Measurements from ENCODE around the gene RIMS3. TPM values are rescaled to one million over a fixed set of nuclear protein-coding genes. Genes with fewer than 3 reads are reported as not detected.

RIMS3 gene
- total RNA-seq, 1 experiment from 2014 or later: 9.0 TPM

GRCh38 chr1:40679165-40679953 is 13.9 kb upstream of the RIMS3 start:
- Histone ChIP-seq H4K20me1 (ENCODE audit: insufficient read depth) (no peaks in the 10 kb centered on the region), H3K79me2 (ENCODE audit: insufficient read depth, low read length) (no peaks in the 10 kb centered on the region), H3K9me3 (ENCODE audit: control insufficient read depth in 1 of 2, insufficient read depth in 1 of 2, low read depth in 1 of 2, low read length in 2 of 2) (no peaks in the 10 kb centered on the region), H3K36me3 (ENCODE audit: control insufficient read depth in 1 of 2, insufficient read depth in 2 of 2, low read length in 2 of 2) (no peaks in the 10 kb centered on the region), H3K4me2 (ENCODE audit: low read length) (no peak overlapping the region), H3K9ac (ENCODE audit: low read length) (no peak overlapping the region), H2AFZ (ENCODE audit: low read depth, low read length, poor library complexity, severe bottlenecking) (no peak overlapping the region), H3K27me3 (ENCODE audit: insufficient read depth, low read length) (no peaks in the 10 kb centered on the region), H3K27ac (ENCODE audit: low read depth, low read length) (no peak overlapping the region), H3K9me2 (ENCODE audit: insufficient read depth) (no peaks in the 10 kb centered on the region; the same call in 1 of the 2 replicates), H3K4me1 (ENCODE audit: control insufficient read depth in 1 of 2, insufficient read depth in 2 of 2, low read length in 2 of 2) (no peaks in the 10 kb centered on the region), H3K4me3 (replicated peaks in 1 of 2; ENCODE audit: low read depth in 1 of 2, low read length in 2 of 2) (no peak overlapping the region)
- DNase-seq (ENCODE audit: low read depth, low spot score): no peak
- peak; percentile 32; the same call in 1 of the 2 replicates for ATAC-seq
- intact Hi-C loops (cut with micrococcal nuclease): no loop called here
- POLR2A ChIA-PET: interaction anchor here (1.3 kb wide), 1 partner anchor 10 kb away, joined by 3 read pairs; no protein-coding TSS in a partner anchor
- TF ChIP-seq EZH2phosphoT487 (IDR thresholded peaks at IDR 0.05; ENCODE audit: borderline replicate concordance) (no peak), REST (IDR thresholded peaks at IDR 0.05; ENCODE audit: low read depth) (no peak), SIN3A (IDR thresholded peaks at IDR 0.05; ENCODE audit: low read depth) (no peak), EGR1 (IDR thresholded peaks at IDR 0.05; ENCODE audit: low read depth) (no peak), JUND (IDR thresholded peaks at IDR 0.05) (no peak), ZBTB33 (IDR thresholded peaks at IDR 0.05; ENCODE audit: extremely low read depth, insufficient replicate concordance, low read length) (no peak), ZNF274 (IDR thresholded peaks at IDR 0.05; ENCODE audit: low read depth, low read length) (no peak), MAX (IDR thresholded peaks at IDR 0.05) (no peak), EZH2 (IDR thresholded peaks at IDR 0.05) (no peak), POLR2A (IDR thresholded peaks at IDR 0.05; ENCODE audit: borderline replicate concordance, extremely low read depth, insufficient read depth, insufficient read length) (no peak), YY1 (IDR thresholded peaks at IDR 0.05; ENCODE audit: extremely low read depth, insufficient replicate concordance, low read depth, low read length) (no peak), CEBPB (IDR thresholded peaks at IDR 0.05; ENCODE audit: low read depth) (no peak), RAD21 (IDR thresholded peaks at IDR 0.05; ENCODE audit: low read depth) (no peak), SP1 (IDR thresholded peaks at IDR 0.05; ENCODE audit: low read depth) (no peak), ELF1 (IDR thresholded peaks at IDR 0.05; ENCODE audit: borderline replicate concordance, low read depth) (no peak)
- CTCF ChIA-PET: interaction anchor here (3.8 kb wide), 1 partner anchor 10 kb away, joined by 12 read pairs; no protein-coding TSS in a partner anchor
- RAD21 ChIA-PET (ENCODE audit: low non-redundant PET in 1 of 2, low total read pairs in 2 of 2, uncharacterized antibody in 2 of 2, unreplicated experiment in 2 of 2): no interaction called here
- BruUV-seq (replicated peaks): no TSS peak

All from HCT116 (cell line).